OCI-M1 (cell line): Measurements from ENCODE around the gene PTPRR.
"Not testable (repeated sequence)": the region's sequence is repeated elsewhere in the genome, so short reads cannot be mapped to it uniquely, and the experiment has no call there.

Experiments used
- DNase-seq: peaks from one replicate; lab custom pipeline; 2025; lab: John Stamatoyannopoulos, UW

PTPRR gene

GRCh38 chr12:70840656-70841350 is 79.7 kb downstream of the PTPRR start:
- no peak for DNase-seq

- no peak for DNase-seq
Measured at GRCh38 chr12:70839544-70839943, 81.0 kb downstream of the PTPRR start.

DNA sequence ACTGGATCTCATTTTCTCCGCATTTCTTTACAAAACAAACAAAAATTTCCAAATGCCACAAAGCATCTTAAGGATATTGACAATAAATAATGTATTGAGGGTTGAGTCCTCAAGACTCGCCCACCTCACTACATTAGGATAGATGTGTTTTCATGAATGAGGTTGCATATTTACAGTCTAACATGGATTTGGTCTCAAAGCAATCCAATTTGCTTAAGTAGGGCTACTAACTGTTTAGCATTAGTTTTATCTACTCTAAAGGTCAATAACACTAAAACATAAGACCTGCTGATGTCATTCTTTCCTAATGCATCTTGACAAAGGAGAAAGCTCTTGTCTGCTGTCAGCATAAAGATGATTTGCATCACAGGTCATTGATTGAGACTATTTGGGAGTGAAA is 82.4 kb downstream of the PTPRR start:
- no peak for DNase-seq

- no peak for DNase-seq
Measured at GRCh38 chr12:70837026-70837425, 83.5 kb downstream of the PTPRR start.

GRCh38 chr12:70835948-70836347 is 84.6 kb downstream of the PTPRR start:
- DNase-seq: no peak

DNA sequence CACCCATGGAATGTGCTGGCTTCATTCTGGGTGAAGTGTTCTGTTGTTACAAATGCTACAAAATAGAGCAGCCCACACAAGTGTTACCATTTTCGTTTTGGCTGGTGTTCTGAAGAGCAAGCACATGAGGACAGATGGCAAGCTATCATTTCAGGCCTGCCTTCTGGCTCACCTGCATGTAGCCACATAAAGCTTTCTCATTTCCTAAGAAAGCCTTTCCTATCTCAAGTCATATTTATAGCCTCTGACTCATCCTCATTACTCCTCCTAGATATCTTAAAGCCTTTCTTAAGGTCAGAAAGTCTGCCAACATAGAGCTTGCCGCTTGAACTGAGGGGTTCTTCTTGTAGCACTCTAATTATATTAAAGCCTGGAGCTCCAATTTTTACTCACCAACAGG is 89.0 kb downstream of the PTPRR start:
- peak; percentile 44 for DNase-seq

DNA sequence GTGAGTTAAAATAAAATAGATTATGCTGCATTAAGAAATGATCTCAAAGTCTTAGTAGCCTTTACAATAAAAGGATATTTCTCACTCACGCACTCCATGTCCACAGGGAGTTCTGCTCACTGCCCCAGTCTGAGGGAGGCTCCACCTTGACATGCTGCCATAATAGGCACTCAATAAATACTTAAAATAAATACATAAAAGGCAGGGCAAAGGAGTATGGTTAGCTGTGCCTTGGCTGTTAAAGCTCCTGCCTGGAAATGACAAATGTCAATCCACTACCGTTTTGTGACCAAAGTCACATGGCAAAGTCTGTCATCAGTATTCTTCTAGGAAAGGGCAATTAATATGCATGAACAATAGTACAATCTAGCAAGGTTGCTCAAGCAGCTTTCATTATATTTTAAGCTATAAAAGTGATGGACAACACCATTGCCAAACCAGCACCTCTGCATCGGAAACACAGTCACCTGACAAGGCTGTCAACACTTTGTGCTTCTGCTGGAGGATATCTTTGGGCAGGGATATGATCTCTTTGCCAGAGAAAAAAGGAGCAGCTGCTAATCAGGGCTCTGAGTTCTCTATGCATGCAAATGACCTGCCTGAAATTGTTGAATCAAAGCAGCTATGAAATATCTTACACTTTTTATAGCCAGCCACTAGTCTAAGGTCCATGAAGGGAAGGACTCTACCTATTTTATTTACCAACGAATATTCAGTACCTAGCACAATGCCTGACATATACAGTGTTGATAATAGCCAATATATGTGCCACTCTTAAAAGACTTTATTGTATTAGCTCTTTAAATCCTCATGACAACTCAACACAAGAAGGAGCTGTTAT is 90.1 kb downstream of the PTPRR start:
- DNase-seq: no peak

DNA sequence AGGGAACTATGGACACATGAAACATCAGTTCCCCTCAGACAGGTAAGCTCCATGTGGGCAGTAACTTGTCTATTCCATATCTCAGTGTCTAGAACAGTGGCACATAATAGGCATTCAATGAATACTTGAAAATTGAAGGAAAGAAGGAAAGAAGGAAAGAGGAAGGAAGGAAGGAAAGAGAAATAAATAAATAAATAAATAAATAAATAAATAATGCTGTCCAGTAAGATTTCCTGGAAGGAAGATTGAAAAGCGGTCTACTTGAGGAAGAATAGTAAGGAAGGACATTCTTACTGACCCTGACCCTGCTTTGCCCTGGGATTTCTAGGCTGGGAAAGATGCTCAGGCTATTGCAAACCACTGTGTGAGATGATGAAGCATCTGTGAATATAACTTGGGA is 91.5 kb downstream of the PTPRR start:
- DNase-seq: no peak

- no peak for DNase-seq
Measured at GRCh38 chr12:70828351-70828750, 92.2 kb downstream of the PTPRR start.

- DNase-seq: no peak
Measured at GRCh38 chr12:70826156-70826555, 94.4 kb downstream of the PTPRR start.

GRCh38 chr12:70824511-70824910 is 96.0 kb downstream of the PTPRR start:
- no peak for DNase-seq

DNA sequence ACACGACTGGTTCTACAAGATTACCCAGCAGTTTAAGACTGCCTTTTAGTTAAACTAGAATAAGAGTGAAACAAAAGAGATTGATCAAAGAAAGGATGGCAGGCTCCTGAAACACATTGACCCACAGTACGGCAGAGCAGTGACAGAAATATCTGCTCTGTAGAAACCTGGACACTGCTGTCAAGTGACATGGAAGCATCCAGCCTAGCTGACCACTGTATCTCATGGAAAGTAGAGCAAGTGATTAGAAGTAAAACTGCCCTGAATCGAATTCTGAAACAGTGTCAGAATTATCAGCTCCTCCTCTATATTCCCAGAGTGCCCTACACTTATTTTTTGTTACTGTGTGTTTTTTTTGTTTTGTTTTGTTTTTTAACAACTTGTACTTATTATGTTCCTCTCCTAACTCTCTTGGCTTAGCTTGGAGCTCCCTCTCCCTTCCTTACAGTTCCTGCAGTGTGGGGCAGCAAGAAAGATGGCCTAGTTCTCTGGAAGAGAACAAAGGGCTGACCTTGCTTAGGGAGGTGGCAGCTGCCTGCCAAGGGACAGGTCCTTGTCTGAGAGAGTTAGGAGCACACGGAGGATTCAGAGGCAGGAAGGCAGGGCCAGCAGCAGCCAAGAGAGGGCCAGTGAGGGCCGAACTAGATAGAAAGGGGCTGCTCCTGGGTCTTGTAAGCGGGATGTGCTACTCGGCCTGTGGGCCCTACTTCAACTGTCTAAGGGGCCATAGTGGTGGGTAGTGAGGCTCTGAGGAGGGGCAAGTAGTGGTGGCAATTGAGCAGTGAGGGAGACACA is 97.2 kb downstream of the PTPRR start:
- peak; percentile 35 for DNase-seq

GRCh38 chr12:70822412-70822811 is 98.1 kb downstream of the PTPRR start:
- DNase-seq: no peak

GRCh38 chr12:70815971-70816391 is 104.6 kb downstream of the PTPRR start:
- DNase-seq: no peak

DNA sequence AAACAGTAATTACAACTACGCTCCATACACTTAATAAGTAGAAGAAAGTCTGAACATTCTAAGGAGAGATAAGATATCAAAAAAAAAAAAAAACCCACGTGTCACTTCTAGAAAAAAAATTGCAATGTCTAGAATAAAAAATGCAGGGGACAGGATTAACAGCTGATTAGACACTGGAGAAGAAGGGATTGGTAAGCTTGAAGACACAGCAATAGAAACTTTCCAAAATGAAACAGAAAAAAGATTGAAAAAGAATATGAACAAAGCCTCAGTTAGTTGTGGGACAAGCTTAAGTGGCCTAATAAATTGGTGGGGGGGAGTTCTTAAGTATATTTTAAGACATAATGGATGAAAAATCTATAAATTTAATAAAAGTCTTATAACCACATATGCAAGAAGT is 105.5 kb downstream of the PTPRR start:
- no peak for DNase-seq

DNA sequence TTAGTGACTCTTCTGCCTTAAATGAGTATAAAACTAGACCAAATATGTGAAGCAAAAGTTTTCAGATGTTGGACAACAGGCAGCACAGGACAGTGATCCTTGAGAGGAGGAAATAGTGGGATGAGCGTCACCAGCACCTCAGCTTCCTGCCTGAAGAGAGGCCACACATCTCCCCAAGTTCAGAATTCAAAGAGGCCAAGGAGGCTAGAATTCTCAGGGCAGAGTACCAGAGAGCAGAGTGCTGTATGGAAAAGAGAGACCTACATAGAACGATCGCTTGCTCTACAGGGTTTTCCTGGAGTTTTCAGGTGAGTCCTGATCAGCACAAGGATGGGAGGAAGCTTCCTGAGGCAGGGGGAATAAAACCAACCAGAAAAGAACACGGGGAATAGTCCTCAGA is 107.0 kb downstream of the PTPRR start:
- no peak for DNase-seq

DNA sequence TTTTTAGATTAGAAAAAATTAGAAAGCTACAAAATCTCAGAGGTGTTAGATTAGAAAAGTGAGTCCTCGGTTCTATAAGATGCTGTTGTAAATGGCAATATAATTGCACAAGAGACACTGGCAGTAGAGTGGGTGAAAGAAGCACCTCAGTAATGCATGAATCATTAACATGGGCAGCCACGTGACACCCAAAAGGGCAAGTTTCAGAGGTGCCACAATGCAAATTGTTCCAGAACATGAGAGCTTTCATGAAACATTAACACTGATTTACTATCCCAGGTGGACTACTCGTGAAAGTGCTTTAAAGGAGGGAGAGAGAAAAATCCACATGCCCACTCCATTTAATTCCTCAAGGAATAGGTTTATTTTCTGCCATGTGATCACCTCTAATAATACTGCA is 108.4 kb downstream of the PTPRR start:
- DNase-seq: no peak

GRCh38 chr12:70809887-70810286 is 110.7 kb downstream of the PTPRR start:
- DNase-seq: no peak

DNA sequence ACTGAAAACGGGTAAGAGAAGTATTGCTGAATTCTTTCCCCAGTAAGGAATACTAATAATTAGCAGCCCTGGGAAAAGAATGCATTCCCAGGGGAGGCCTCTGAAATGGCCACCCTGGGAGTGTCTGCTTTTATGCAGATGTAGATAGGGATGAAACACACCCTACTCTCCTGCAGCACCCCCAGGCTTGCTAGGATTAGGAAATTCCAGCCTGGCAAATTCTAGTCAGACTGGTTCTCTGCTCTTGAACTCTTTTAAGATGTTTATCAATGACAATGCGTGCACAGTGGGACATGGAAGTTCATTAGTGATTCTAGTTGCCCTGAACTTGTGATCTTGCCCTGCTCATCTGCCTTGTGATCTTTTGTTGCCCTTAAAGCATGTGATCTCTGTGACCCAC is 112.5 kb downstream of the PTPRR start:
- not testable (repeated sequence) for DNase-seq

- no peak for DNase-seq
Measured at GRCh38 chr12:70806827-70807226, 113.7 kb downstream of the PTPRR start.

DNA sequence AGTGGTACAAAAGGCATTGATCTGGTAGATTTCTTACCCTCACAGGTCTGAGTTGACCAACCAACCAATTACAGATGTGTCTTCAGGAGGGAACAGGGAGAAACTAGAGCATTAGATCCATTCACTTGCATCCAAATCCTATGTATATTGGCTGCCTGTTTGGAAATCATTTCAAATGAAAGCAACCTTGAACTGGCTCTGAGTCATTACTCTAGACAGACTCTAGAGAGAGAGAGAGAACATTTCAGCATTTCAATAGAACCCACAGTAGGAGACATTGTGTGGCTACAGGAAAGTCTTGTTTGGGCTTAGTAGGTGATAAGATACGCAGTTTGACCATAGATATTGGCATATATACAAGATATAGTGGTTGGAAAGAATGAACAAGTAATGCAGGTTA is 114.5 kb downstream of the PTPRR start:
- no peak for DNase-seq

GRCh38 chr12:70798016-70798783 is 122.3 kb downstream of the PTPRR start:
- no peak for DNase-seq
